ENCODE measurements around the gene MICAL2.

DNA sequence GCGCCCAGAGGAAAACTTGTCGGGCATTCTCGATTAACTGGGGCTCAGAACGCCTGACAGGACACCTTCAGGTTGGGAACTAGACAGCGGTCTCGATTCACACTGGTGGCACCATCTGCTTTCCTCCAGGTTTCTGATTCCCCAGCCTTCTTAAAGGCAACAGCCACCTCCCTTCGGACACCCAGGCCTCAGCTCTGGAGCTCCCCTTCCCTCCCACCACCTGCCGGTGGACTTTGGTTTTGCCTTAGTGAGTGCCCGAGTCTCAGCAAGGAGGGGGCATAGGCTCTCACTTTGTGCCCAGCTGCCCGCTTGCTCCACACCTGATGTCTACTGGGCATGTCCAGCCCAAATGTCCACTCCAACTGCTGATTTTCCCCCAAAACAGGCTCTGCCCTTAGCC is 156.6 kb downstream of the MICAL2 start:
- TF ChIP-seq, protein P1, sequence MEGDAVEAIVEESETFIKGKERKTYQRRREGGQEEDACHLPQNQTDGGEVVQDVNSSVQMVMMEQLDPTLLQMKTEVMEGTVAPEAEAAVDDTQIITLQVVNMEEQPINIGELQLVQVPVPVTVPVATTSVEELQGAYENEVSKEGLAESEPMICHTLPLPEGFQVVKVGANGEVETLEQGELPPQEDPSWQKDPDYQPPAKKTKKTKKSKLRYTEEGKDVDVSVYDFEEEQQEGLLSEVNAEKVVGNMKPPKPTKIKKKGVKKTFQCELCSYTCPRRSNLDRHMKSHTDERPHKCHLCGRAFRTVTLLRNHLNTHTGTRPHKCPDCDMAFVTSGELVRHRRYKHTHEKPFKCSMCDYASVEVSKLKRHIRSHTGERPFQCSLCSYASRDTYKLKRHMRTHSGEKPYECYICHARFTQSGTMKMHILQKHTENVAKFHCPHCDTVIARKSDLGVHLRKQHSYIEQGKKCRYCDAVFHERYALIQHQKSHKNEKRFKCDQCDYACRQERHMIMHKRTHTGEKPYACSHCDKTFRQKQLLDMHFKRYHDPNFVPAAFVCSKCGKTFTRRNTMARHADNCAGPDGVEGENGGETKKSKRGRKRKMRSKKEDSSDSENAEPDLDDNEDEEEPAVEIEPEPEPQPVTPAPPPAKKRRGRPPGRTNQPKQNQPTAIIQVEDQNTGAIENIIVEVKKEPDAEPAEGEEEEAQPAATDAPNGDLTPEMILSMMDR (IDR thresholded peaks at IDR 0.05 in 4 of 5, conservative IDR thresholded peaks at IDR 0.05 in 1 of 5): no peak
- no peak for TF ChIP-seq POLR2A (IDR thresholded peaks at IDR 0.05)

Measured in gastrocnemius medialis (tissue), 4 donors.